GM19395 (cell line): ENCODE measurements around the gene FRY.
"Not testable (repeated sequence)": the region's sequence is repeated elsewhere in the genome, so short reads cannot be mapped to it uniquely, and the experiment has no call there.

ENCODE experiments used
- ATAC-seq: cut with Tn5 transposase; IDR thresholded peaks from one replicate; pipeline ENCODE4 v1.9.1; 2021; ENCODE audit warnings: mild to moderate bottlenecking, moderate library complexity; ENCODE audit not compliant: unreplicated experiment

The FRY gene

GRCh38 chr13:32031025-32031814 is at the start of gene FRY:
Gene FRY, plus strand, starts transcription at chr13:32031774. Its CDS starts 22 bp downstream, at chr13:32031796.
- ATAC-seq: peak; percentile 79

- ATAC-seq: no peak
These were observed 49.5 kb upstream of the FRY start for GRCh38 chr13:31982124-31982523.

GRCh38 chr13:31982540-31982939 is 49.0 kb upstream of the FRY start:
- ATAC-seq: no peak

GRCh38 chr13:31983696-31984095 is 47.9 kb upstream of the FRY start:
- ATAC-seq: not testable (repeated sequence)

GRCh38 chr13:31984388-31984787 is 47.2 kb upstream of the FRY start:
- not testable (repeated sequence) for ATAC-seq

- no peak for ATAC-seq
These were observed 44.7 kb upstream of the FRY start for GRCh38 chr13:31986676-31987470.

GRCh38 chr13:31987535-31988170 is 43.9 kb upstream of the FRY start:
- ATAC-seq: no peak

- not testable (repeated sequence) for ATAC-seq
These were observed 37.2 kb upstream of the FRY start for GRCh38 chr13:31994367-31994766.

GRCh38 chr13:31996601-31997000 is 35.0 kb upstream of the FRY start:
- no peak for ATAC-seq

- no peak for ATAC-seq
These were observed 33.9 kb upstream of the FRY start for GRCh38 chr13:31997641-31998040.

GRCh38 chr13:31998131-31998530 is 33.4 kb upstream of the FRY start:
- ATAC-seq: no peak

GRCh38 chr13:32000754-32001153 is 30.8 kb upstream of the FRY start:
- ATAC-seq: not testable (repeated sequence)

GRCh38 chr13:32001154-32001768 is 30.3 kb upstream of the FRY start:
- peak; percentile 86 for ATAC-seq

- ATAC-seq: no peak
These were observed 29.8 kb upstream of the FRY start for GRCh38 chr13:32001769-32002168.

- no peak for ATAC-seq
These were observed 28.7 kb upstream of the FRY start for GRCh38 chr13:32002873-32003272.

GRCh38 chr13:32007494-32007893 is 24.1 kb upstream of the FRY start:
- no peak for ATAC-seq

GRCh38 chr13:32008518-32009175 is 22.9 kb upstream of the FRY start:
- ATAC-seq: no peak

- no peak for ATAC-seq
These were observed 22.2 kb upstream of the FRY start for GRCh38 chr13:32009362-32009761.

GRCh38 chr13:32010136-32010535 is 21.4 kb upstream of the FRY start:
- ATAC-seq: no peak

- no peak for ATAC-seq
These were observed 19.6 kb upstream of the FRY start for GRCh38 chr13:32011971-32012370.

- ATAC-seq: no peak
These were observed 18.4 kb upstream of the FRY start for GRCh38 chr13:32013181-32013580.
